OCI-LY3 (cell line): Measurements from ENCODE around the gene EFEMP2.

Source experiments
- H2AFZ ChIP-seq: fragments of 200-600, 300-600 bp; shearing (Covaris generic); 2 replicates; pipeline ENCODE4 v1.6.0; 2014; ENCODE audit warnings: antibody characterized with exemption, low read depth, low read length
- H3K27ac ChIP-seq: fragments of 200-600, 300-600 bp; sonication (generic); 2 replicates; pipeline ENCODE4 v1.5.1; 2014; ENCODE audit warnings: mild to moderate bottlenecking, low read length, moderate library complexity, mixed read lengths
- H3K27me3 ChIP-seq: fragments of 200-600, 300-600 bp; sonication (generic); 2 replicates; pipeline ENCODE4 v1.6.1; 2014; ENCODE audit warnings: low read depth, low read length, mixed read lengths
- H3K36me3 ChIP-seq: fragments of 200-600, 300-600 bp; sonication (generic); replicated peaks from 2 replicates; pipeline ENCODE3; 2014; ENCODE audit warnings: low read depth, low read length, mixed read lengths
- H3K4me1 ChIP-seq: fragments of 300-600, 200-600 bp; sonication (generic); 2 replicates; pipeline ENCODE4 v1.6.1; 2014; ENCODE audit warnings: low read length, mixed read lengths
- H3K4me2 ChIP-seq: fragments of 200-600, 300-600 bp; sonication (generic); 2 replicates; pipeline ENCODE4 v1.6.1; 2014; ENCODE audit warnings: low read length, mixed read lengths
- H3K4me3 ChIP-seq: fragments of 300-600, 200-600 bp; sonication (generic); 2 replicates; pipeline ENCODE4 v1.5.1; 2014; ENCODE audit warnings: antibody characterized with exemption, mild to moderate bottlenecking, low read length, moderate library complexity
- H3K79me2 ChIP-seq: fragments of 300-600, 200-600 bp; shearing (Covaris generic); 2 replicates; pipeline ENCODE4 v1.6.1; 2014; ENCODE audit warnings: mild to moderate bottlenecking, low read length, mixed read lengths
- H3K9ac ChIP-seq: fragments of 300-600, 200-600 bp; shearing (Covaris generic); 2 replicates; pipeline ENCODE4 v1.6.0; 2014; ENCODE audit warnings: mild to moderate bottlenecking, low read length, moderate library complexity
- H3K9me3 ChIP-seq: fragments of 200-600, 300-600 bp; shearing (Covaris generic); 2 replicates; pipeline ENCODE4 v1.6.1; 2014; ENCODE audit warnings: low read length, mixed read lengths; ENCODE audit not compliant: insufficient read depth
- H4K20me1 ChIP-seq: fragments of 200-600, 300-600 bp; sonication (generic); 2 replicates; pipeline ENCODE4 v1.6.1; 2016; ENCODE audit warnings: low read length, mixed read lengths; ENCODE audit not compliant: insufficient read depth
- EZH2phosphoT487 ChIP-seq: fragments of 200-600 bp; shearing (Covaris generic); IDR thresholded peaks from 2 replicates; pipeline ENCODE4 v1.6.1; 2018; ENCODE audit warnings: antibody characterized with exemption, mixed run types, low read depth
- TF ChIP-seq, protein P1 (sequence below): fragments of 200-600, 300-600 bp; sonication (generic); IDR thresholded peaks from 2 replicates; pipeline ENCODE4 v1.5.1; 2014; ENCODE audit warnings: antibody characterized with exemption, low read length, low read depth

Gene EFEMP2

DNA sequence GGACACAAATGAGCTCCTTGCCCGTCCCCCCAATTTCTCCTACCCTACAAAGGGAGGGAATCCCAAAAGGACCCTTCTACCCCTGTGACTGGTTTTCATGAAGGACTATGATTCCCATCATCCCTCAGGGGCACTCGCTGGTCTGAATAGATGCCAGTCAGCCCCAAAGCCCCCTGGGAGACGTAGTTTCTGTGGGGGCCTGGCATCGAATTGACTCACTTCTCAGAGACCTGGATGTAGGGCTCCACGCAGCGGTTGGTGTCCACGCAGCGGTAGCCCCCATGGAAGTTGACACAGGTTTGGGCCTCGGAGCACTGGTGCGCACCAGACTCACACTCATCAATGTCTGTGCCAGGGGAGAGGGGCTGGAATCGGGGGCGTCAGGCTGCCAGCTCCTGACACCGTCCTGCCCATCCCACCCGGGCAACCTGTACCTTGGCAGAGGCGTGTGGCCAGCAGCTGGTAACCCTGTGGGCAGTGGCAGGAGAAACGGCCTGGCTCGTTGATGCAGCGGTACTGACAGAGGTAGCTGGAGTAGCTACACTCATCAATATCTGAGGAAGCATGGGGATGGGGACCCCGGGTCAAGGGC is 4.4 kb downstream of the EFEMP2 start:
- Histone ChIP-seq H3K4me3 (no peak overlapping the region), H3K79me2 (no peaks in the 10 kb centered on the region), H3K36me3 (peaks cover 48% of the 10 kb centered on the region), H3K27ac (no peak overlapping the region), H2AFZ (no peak overlapping the region), H3K4me2 (no peak overlapping the region), H4K20me1 (no peaks in the 10 kb centered on the region; the same call in 1 of the 2 replicates), H3K27me3 (no peaks in the 10 kb centered on the region), H3K9me3 (no peaks in the 10 kb centered on the region), H3K4me1 (peaks cover 3% of the 10 kb centered on the region), H3K9ac (no peak overlapping the region)
- TF ChIP-seq, protein P1, sequence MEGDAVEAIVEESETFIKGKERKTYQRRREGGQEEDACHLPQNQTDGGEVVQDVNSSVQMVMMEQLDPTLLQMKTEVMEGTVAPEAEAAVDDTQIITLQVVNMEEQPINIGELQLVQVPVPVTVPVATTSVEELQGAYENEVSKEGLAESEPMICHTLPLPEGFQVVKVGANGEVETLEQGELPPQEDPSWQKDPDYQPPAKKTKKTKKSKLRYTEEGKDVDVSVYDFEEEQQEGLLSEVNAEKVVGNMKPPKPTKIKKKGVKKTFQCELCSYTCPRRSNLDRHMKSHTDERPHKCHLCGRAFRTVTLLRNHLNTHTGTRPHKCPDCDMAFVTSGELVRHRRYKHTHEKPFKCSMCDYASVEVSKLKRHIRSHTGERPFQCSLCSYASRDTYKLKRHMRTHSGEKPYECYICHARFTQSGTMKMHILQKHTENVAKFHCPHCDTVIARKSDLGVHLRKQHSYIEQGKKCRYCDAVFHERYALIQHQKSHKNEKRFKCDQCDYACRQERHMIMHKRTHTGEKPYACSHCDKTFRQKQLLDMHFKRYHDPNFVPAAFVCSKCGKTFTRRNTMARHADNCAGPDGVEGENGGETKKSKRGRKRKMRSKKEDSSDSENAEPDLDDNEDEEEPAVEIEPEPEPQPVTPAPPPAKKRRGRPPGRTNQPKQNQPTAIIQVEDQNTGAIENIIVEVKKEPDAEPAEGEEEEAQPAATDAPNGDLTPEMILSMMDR, result no peak

DNA sequence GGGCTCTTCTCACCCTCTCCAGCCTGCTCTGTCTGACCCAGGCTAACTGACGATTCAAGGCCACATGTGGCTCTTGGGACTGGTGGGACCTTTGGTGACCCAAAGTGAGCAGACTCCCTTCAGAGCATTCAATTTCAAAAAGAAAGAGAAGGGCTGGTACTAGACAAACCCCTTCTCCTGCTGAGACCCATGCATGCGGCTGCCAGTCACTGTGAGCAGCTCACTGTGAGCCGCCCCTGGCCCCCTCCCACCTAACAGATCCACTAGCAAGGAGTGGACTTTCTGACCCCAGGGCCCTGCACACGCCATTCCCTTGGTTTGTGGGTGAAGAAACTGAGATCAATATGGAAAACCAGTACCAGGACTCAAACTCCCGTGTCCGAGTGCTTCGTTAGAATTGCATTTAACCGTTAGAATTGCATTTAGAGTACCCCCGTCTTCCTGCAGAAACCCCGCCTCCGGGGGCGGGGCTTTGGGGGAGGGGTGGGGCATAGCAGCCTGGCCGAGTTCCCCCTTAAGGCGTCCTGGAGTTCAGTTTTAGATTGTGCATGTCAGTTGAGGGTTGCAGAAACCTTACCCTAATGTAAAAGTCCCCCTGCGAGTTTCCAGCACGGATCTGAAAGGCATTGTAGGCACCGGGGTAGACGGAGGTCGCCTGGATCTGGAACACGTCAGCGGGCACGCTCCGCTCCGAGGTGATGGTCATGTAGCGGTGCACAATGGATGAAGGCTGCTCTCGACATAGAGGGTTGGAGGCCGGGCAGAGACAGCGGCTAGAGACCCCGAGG is 5.1 kb downstream of the EFEMP2 start:
- no peak overlapping the region for H3K9ac ChIP-seq
- no peak overlapping the region for H3K4me3 ChIP-seq
- peaks cover 55% of the 10 kb centered on the region for H3K36me3 ChIP-seq
- H2AFZ ChIP-seq, result no peak overlapping the region
- no peak overlapping the region for H3K4me2 ChIP-seq
- H3K4me1 ChIP-seq, result no peaks in the 10 kb centered on the region
- TF ChIP-seq EZH2phosphoT487, result no peak
- TF ChIP-seq, protein P1, result no peak
- H3K27me3 ChIP-seq, result no peaks in the 10 kb centered on the region
- peaks cover under 1% of the 10 kb centered on the region; the same call in 1 of the 2 replicates for H3K79me2 ChIP-seq
- no peaks in the 10 kb centered on the region for H3K9me3 ChIP-seq
- no peaks in the 10 kb centered on the region; the same call in 1 of the 2 replicates for H4K20me1 ChIP-seq
- no peak overlapping the region for H3K27ac ChIP-seq

DNA sequence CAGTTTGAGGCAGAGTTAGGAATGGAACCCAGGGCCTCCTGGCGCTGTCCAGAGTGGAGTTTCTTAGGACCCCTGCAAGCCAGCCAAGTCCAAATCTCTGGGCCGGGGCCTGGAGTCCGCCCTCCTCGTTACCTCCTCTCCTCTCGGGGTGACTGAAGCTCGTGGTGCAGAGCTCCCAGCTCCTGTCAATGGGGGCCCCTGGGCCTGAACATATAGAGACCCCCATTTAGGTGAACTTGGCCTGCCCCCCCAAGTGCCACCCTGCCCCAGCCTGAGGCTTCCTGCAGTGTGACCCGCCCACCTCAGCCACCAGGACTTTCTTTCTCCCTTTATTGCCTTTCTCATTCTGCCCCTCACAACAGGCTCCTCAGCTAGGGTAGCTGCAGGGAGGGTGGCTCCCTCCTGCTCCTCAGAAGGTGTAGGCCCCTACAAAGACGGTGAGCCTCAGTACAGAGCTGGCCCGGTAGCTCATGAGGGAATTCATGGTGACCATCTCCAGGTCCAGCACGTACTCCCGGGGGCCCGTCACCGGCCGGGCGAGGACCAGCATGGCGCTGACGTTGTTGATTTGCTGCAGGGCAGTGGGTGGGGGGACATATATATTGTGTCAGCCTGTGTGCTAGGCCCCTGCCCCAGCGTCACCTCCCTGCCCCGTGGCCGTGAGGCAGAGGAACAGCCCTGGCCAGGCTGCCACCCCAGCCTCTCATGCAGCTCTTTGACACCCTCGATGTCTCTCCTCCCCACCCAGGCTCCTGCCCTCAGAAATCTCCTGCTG is 5.9 kb downstream of the EFEMP2 start:
- Histone ChIP-seq H3K36me3 (peaks cover 62% of the 10 kb centered on the region), H3K27me3 (no peaks in the 10 kb centered on the region), H4K20me1 (no peaks in the 10 kb centered on the region; the same call in 1 of the 2 replicates), H3K4me3 (no peak overlapping the region), H3K9me3 (no peaks in the 10 kb centered on the region), H3K27ac (no peak overlapping the region), H3K9ac (no peak overlapping the region), H3K4me2 (no peak overlapping the region), H3K79me2 (peaks cover 9% of the 10 kb centered on the region), H2AFZ (no peak overlapping the region), H3K4me1 (peaks cover 3% of the 10 kb centered on the region)
- TF ChIP-seq, protein P1, result no peak
- TF ChIP-seq EZH2phosphoT487, result no peak
